ENCODE measurements around the gene GHRH.

The GHRH gene

DNA sequence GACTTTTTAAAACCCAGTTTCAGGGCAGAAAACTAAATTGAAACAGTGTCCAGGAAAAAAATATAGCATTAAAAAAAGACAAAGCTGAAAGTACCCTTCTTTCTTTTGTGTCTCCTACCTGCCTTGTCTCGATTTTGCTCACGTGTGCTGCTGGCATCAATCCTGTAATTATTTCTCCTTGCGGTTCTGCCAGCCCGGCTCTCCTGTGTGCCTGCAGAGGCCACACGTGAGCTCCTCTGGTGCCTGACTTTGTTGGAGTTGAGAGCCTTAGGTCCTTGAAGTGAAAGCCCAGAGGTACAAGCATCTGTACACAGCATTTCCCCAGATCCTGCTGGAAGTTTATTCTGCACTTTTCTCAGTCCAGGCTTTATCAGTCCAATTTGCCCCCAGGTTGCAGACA lies 36.5 kb downstream of the GHRH start:
- TF ChIP-seq, protein P1, sequence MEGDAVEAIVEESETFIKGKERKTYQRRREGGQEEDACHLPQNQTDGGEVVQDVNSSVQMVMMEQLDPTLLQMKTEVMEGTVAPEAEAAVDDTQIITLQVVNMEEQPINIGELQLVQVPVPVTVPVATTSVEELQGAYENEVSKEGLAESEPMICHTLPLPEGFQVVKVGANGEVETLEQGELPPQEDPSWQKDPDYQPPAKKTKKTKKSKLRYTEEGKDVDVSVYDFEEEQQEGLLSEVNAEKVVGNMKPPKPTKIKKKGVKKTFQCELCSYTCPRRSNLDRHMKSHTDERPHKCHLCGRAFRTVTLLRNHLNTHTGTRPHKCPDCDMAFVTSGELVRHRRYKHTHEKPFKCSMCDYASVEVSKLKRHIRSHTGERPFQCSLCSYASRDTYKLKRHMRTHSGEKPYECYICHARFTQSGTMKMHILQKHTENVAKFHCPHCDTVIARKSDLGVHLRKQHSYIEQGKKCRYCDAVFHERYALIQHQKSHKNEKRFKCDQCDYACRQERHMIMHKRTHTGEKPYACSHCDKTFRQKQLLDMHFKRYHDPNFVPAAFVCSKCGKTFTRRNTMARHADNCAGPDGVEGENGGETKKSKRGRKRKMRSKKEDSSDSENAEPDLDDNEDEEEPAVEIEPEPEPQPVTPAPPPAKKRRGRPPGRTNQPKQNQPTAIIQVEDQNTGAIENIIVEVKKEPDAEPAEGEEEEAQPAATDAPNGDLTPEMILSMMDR (IDR thresholded peaks at IDR 0.05): no peak; the same call in 1 of the 2 replicates

DNA sequence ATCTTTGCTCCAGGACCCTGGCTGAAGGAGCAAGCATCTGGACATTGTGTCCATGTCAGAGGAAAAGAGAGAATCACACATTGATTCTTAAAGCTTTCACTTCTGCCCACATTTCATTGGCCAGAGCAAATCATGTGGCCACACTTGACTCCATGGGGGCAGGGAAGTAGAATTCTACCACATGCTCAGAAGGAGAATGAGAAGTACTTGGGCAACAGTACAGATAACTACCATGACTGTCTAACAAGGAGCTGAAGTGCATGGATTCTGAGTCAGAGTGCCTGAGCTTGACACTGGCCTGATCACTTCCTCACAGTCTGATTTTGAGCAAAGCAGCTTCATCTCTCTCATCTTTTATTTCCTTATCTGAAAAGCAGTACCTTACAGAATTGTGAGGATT lies 38.6 kb downstream of the GHRH start:
- TF ChIP-seq, protein P1 (IDR thresholded peaks at IDR 0.05): no peak

DNA sequence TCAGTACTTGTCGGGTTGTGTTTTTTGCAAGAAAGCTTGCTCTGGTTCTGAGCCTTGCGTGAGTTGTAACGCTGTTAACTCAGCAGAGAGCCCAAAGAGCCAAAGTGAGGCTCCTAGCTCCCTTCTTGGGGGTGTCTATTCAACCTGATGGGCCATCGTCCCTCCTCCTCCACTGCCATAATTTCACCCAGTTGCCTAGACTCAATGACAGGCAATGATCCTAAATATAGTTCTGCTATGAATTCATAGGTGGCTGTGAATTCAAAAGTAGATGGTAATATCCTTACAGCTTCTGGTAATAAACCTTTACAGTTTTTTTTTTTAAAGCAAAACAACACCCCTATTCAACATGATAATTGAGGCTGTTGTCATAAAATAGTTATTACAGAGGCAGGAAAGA lies 39.5 kb downstream of the GHRH start:
- TF ChIP-seq, protein P1 (IDR thresholded peaks at IDR 0.05): no peak

DNA sequence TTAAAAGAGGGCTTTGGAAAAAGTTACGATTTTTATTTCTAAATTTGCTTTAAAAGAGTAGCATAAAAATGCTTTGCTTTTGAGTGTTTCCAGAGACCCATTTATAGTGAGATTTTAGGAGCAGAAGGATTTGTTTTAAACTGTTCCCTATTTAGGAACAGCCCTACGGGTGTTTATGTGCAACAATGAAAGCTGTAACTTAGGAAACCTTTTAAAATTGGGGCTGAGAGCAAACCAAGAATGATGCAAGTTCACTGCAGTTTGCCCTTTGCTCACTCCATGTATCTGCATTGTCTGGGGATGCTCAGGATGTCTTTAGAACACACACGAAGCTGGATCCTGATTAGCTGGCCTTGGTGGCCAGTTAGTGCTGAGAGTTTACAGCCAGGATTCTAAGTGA lies 40.9 kb downstream of the GHRH start:
- TF ChIP-seq, protein P1 (IDR thresholded peaks at IDR 0.05): no peak

DNA sequence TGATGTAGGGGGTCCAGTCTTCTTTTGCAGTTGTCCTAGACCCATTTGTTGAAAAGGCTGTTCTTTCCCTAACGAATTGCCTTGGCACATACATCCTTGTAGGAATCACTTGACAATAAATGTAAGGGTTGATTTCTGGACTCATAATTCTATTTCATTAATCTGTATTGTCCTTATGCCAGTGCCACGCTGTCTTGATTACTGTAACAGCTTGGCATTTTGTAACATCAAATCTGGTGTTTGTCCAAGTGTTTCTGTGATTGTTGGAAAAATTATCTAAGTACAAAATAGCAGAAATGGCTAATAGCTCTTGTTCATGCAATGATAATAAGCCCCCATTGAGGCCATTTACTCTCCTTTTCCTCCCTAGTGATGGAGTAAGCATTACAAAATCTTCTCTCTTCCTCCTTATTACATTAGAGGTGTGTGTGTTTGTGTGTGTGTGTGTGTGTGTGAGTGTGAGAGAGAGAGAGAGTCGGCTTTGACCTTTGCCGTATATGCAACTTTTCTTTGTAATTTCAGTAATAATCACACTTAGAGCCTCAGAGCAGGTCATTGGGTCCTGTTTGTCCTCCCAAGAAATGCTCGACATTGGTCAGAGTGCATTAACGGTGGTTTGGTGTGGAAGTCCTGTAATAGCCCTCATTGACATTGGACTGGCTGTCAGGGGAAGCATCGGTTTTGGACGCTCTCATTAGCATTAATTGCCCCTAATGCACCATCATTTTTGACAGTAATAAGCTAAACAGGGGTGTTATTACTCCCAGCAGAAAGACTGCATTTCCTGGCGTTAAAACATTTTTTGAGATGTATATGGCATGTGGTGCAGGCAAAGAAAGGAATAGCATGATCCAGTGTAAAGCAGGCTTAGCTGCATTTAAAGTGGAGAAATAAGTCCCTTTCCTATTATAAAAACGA lies 41.6 kb downstream of the GHRH start:
- TF ChIP-seq, protein P1 (IDR thresholded peaks at IDR 0.05): no peak

DNA sequence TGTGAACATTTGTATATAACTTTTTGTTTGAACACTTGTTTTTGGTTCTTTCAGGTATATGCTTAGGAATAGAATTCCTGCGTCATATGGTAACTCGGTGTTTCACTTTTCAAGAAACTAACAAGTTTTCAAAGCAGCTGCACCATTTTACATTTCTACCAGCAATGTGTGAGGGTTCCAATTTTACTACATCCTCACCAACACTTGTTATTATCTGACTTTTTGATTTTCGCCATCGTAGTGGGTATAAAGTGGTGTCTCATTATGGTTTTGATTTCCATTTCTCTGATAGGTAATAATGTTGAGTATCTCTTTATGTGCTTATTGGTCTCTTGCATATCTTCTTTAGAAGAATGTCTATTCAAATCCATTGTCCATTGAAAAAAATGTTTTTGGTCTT lies 42.6 kb downstream of the GHRH start:
- TF ChIP-seq, protein P1 (IDR thresholded peaks at IDR 0.05): no peak

DNA sequence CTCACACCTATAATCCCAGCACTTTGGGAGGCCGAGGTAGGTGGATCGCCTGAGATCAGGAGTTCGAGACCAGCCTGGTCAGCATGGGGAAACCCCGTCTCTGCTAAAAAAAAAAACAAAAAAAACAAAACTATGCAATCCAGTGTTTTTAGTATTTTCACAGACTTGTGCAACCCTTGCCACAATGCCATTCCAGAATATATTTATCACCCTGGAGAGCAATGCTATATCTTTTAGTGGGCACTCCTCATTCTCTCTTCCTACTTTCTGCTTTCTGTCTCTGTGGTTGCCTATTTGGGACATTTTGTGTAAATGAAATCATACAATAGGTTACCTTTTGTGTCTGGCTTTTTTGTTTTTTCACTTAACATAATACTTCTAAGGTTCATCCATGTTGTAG lies 43.2 kb downstream of the GHRH start:
- TF ChIP-seq, protein P1 (IDR thresholded peaks at IDR 0.05): no peak

All from LNCAP (cell line).